Endothelial cell (in vitro differentiated cells): ENCODE measurements around the gene SUSD2. TPM values are rescaled to one million over a fixed set of nuclear protein-coding genes. Genes with fewer than 3 reads are reported as not detected.

Experiments used
- DNase-seq: peaks from one replicate; pipeline ENCODE4 v3.0.0; 2021; ENCODE audit warnings: low spot score
- H3K27ac Mint-ChIP-seq: one replicate; pipeline ENCODE4 v1.8.0; 2021; ENCODE audit warnings: mixed read lengths, inconsistent platforms; ENCODE audit not compliant: unreplicated experiment
- H3K27me3 Mint-ChIP-seq: one replicate; pipeline ENCODE4 v1.8.0; 2021; ENCODE audit warnings: mild to moderate bottlenecking, moderate library complexity, mixed read lengths, inconsistent platforms; ENCODE audit not compliant: unreplicated experiment
- H3K36me3 Mint-ChIP-seq: one replicate; pipeline ENCODE4 v1.8.0; 2021; ENCODE audit warnings: mild to moderate bottlenecking, low read depth, mixed read lengths, inconsistent platforms; ENCODE audit not compliant: unreplicated experiment
- H3K4me1 Mint-ChIP-seq: one replicate; pipeline ENCODE4 v1.8.0; 2021; ENCODE audit warnings: mild to moderate bottlenecking, mixed read lengths, inconsistent platforms; ENCODE audit not compliant: unreplicated experiment
- H3K4me3 Mint-ChIP-seq: one replicate; pipeline ENCODE4 v1.8.0; 2021; ENCODE audit warnings: mild to moderate bottlenecking, mixed read lengths, inconsistent platforms; ENCODE audit not compliant: unreplicated experiment
- H3K9me3 Mint-ChIP-seq: one replicate; pipeline ENCODE4 v1.8.0; 2021; ENCODE audit warnings: mixed read lengths, inconsistent platforms; ENCODE audit not compliant: unreplicated experiment
- total RNA-seq: library from RNA; stranded (reverse); fragmentation: NEBNext Ultra II Directional; extraction: Animal tissue kit (Norgen Biotek cat#: 25700); gene quantifications from one replicate; pipeline ENCODE4 v1.2.1, GENCODE V29; 2021; ENCODE audit not compliant: unreplicated experiment
- TF ChIP-seq, protein P1 (sequence below): fragments of 200-600 bp; sonication (generic); IDR thresholded peaks from one replicate; pipeline ENCODE4 v1.5.0; 2021; ENCODE audit warnings: antibody characterized with exemption; ENCODE audit not compliant: unreplicated experiment

SUSD2 gene
- total RNA-seq, 1 donor from 2014 or later, result 0.38 TPM

DNA sequence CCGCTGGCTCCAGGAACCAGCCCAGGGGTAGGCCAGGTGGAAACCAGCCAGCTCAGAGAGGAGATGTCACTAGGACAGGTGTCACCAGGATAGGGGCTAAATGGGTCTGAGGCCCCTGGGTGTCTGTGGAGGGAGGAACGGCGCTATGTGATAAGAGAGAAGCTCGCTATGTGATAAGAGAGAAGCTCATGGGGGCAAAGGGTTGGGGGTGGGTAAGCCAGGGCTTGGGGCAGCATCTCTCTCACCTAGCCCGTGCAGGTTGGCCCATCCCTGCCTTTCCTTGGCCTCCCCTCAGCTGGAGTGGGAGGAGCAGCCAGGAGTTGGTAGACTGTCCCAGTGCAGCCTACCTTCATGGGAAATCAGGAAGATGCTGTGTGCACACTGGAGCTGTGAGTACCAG lies 26.5 kb upstream of the SUSD2 start:
- H3K27ac Mint-ChIP-seq, result no peak overlapping the region
- DNase-seq, result no peak
- peaks cover 4% of the 10 kb centered on the region for H3K36me3 Mint-ChIP-seq
- H3K9me3 Mint-ChIP-seq, result peaks cover 3% of the 10 kb centered on the region
- peaks cover 7% of the 10 kb centered on the region for H3K27me3 Mint-ChIP-seq
- TF ChIP-seq, protein P1, sequence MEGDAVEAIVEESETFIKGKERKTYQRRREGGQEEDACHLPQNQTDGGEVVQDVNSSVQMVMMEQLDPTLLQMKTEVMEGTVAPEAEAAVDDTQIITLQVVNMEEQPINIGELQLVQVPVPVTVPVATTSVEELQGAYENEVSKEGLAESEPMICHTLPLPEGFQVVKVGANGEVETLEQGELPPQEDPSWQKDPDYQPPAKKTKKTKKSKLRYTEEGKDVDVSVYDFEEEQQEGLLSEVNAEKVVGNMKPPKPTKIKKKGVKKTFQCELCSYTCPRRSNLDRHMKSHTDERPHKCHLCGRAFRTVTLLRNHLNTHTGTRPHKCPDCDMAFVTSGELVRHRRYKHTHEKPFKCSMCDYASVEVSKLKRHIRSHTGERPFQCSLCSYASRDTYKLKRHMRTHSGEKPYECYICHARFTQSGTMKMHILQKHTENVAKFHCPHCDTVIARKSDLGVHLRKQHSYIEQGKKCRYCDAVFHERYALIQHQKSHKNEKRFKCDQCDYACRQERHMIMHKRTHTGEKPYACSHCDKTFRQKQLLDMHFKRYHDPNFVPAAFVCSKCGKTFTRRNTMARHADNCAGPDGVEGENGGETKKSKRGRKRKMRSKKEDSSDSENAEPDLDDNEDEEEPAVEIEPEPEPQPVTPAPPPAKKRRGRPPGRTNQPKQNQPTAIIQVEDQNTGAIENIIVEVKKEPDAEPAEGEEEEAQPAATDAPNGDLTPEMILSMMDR, result no peak
- no peak overlapping the region for H3K4me3 Mint-ChIP-seq
- H3K4me1 Mint-ChIP-seq, result peaks cover 20% of the 10 kb centered on the region

DNA sequence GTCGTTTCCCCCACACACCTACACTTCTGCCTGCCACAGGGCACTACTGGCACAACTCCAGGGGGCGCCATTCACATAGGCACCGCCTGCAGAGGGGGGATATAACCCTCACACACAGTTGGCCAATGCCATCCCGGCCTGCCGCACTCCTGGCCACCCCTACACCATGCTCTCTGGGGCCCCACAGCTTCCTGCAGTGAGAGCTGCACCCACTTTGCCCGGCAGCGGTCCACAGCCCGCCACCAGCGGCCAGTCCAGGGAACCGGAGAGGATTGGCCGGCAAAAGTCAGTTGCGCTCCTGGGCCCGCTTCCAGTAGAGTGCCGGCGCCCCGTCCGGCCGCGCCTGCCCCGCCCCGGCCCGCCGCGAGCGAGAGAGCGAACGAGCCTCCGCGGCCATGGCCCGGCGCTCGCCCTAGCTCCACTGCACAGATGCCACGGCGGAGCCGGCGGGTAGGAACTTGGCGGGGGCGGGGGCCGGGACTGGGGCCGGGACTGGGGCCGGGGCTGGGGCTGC lies 25.6 kb upstream of the SUSD2 start:
- H3K27ac Mint-ChIP-seq, result no peak overlapping the region
- peak; percentile 58 for DNase-seq
- H3K4me3 Mint-ChIP-seq, result no peak overlapping the region
- H3K4me1 Mint-ChIP-seq, result peaks cover 20% of the 10 kb centered on the region
- peaks cover 7% of the 10 kb centered on the region for H3K27me3 Mint-ChIP-seq
- TF ChIP-seq, protein P1, result peak; percentile 8
- peaks cover 4% of the 10 kb centered on the region for H3K36me3 Mint-ChIP-seq
- H3K9me3 Mint-ChIP-seq, result peaks cover 3% of the 10 kb centered on the region

DNA sequence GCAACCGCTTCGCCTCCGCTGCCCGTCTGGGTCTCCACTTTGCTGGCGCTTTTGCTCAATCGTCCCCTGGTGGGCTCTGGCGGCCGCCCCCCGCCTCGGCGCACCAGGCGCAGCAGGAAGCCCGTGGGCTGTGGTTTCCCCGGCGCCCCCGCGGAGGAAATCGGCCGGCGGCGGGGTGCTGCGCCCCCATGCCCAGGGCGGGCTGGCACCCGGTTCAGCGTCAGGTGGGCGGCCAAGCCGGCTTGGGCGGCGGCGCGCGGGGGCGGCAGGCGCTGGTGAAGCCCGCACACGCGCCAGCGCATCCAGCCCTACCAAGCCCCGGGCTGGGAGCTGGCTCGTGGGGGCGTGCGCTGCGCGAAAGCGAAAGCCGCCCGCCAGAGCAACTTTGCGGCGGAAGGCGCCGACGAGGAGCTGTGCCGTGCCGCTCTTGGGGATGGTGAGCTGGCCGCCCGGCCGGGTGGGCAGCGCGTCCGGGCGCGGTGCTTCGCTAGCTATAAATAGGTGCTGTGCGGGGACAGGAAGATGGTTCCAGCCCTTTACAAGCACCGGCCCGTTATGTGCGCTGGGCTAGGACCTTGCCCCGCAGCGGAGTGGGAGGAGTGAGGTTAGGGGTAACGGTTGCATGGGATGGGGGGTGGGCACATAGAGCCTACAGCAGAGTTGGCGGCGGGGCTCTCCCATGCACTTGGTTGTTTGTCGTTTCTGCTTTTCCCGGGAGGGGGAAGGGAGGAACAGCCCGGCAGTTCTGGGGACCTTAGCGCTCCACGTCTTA lies 25.0 kb upstream of the SUSD2 start:
- Mint-ChIP-seq H3K4me1 (peaks cover 20% of the 10 kb centered on the region), H3K27ac (no peak overlapping the region), H3K4me3 (peak overlapping the region; percentile 88), H3K9me3 (peaks cover 3% of the 10 kb centered on the region), H3K27me3 (peaks cover 8% of the 10 kb centered on the region), H3K36me3 (peaks cover 4% of the 10 kb centered on the region)
- peak; percentile 41 for DNase-seq
- TF ChIP-seq, protein P1, result no peak

DNA sequence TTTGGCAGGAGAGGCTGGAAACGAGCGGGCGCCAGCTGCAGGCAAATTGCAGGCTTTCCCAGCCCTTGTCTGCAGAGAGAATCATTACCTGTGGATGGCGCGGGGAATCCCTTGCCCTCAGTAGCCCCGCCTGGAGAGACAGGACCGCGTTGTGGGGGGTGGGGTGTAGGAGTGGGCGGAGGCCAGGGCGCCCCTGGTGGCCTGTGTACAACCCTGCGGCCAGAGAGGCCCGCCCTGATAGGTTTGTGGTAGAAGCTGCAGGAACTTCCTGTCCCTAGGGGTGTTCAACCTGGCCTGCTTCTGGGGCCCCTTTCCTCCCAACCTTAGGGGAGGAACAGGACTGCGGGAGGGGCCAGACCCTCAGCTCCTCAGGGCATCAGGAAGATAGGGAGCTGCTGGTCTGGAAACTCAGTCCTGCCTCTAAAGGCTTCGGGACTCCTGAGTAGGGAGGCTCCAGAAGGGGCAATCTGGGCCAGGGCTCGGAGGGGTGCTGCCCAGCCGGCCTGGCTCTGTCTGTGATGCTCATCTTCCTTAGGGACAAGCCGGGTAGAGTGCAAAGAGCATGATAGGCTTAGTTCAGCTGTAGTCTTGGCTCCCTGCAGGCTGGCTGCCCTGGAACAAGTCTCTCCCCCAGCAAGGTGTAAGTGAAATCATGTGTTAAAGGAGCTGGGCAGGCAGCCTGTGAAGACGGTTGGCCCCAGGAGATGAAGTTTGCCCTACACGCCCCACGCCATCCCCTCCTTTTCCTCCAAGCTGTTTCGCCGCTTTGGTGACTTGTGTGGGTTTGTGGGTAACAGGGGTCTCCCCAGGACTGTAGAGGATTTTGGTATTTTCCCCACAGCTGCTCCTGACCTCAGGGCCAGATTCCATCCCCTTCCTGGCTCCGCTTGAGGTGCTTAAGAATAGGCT lies 24.1 kb upstream of the SUSD2 start:
- Mint-ChIP-seq H3K27ac (no peak overlapping the region), H3K4me3 (peak overlapping the region; percentile 88), H3K36me3 (peaks cover 4% of the 10 kb centered on the region), H3K27me3 (peaks cover 10% of the 10 kb centered on the region), H3K9me3 (peaks cover 3% of the 10 kb centered on the region), H3K4me1 (peaks cover 20% of the 10 kb centered on the region)
- peak; percentile 86 for DNase-seq
- TF ChIP-seq, protein P1, result peak; percentile 76

DNA sequence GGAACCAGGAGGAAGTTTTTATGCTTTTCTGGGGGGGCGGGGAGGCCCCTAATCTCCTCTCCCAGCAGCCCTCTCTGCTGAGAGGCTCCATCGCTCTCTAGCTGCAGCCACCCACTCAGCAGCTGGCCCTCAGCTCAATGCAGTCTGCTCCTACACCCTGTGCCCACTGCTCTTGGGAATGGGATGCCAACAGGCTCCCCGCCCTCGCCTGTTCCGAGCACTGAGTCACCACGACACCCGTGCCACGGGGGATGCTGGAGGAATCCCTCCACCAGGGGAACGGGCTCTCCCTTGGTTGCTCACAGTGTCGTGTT lies 23.5 kb upstream of the SUSD2 start:
- TF ChIP-seq, protein P1, result no peak
- peaks cover 7% of the 10 kb centered on the region for H3K36me3 Mint-ChIP-seq
- peaks cover 20% of the 10 kb centered on the region for H3K4me1 Mint-ChIP-seq
- H3K27me3 Mint-ChIP-seq, result peaks cover 10% of the 10 kb centered on the region
- DNase-seq, result no peak
- peaks cover 3% of the 10 kb centered on the region for H3K9me3 Mint-ChIP-seq
- H3K27ac Mint-ChIP-seq, result no peak overlapping the region
- no peak overlapping the region for H3K4me3 Mint-ChIP-seq
